ENCODE data around the gene RAB1B.

DNA sequence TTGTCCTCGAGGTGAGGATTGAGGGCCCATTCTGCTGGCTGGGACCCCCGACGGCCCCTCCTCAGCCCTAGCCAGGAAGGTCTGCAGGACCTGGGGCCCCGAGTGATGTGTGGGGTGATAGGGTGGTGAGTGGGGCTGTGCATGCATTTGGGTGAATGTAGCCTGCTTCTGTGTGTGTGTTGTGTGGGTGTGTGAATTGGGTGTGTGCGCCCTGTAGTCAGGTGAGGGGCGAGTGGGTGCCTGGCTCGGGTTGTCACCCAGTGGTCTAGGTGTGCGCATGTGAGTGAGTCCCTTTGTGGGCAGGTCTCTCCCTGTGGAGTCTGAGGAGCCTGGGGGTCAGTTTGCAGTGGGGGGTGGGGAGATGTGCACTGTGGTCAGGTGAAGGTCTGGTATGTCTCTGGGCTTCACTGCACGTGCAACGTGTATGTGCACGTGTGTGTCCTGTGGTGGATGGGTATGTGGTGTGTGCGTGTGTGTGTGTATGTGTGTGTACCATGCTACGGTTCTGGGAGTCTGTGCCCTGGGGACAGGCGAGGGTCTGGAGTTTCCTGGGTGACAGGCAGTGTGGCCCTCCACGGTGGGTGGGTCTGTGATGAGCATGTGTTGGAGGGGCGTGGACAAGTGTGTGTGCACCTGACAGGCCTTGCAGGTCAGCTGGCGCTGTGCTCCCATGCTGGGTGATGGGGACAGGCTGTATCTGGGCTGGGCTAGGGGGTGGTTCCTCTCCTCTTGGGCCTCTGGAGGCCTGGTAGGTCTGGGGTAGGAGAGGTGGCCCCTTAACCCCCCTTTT is 24.3 kb downstream of the RAB1B start:
- TF ChIP-seq, protein P1, sequence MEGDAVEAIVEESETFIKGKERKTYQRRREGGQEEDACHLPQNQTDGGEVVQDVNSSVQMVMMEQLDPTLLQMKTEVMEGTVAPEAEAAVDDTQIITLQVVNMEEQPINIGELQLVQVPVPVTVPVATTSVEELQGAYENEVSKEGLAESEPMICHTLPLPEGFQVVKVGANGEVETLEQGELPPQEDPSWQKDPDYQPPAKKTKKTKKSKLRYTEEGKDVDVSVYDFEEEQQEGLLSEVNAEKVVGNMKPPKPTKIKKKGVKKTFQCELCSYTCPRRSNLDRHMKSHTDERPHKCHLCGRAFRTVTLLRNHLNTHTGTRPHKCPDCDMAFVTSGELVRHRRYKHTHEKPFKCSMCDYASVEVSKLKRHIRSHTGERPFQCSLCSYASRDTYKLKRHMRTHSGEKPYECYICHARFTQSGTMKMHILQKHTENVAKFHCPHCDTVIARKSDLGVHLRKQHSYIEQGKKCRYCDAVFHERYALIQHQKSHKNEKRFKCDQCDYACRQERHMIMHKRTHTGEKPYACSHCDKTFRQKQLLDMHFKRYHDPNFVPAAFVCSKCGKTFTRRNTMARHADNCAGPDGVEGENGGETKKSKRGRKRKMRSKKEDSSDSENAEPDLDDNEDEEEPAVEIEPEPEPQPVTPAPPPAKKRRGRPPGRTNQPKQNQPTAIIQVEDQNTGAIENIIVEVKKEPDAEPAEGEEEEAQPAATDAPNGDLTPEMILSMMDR (IDR thresholded peaks at IDR 0.05; ENCODE audit: low read length): no peak
- no peak for TF ChIP-seq EZH2 (IDR thresholded peaks at IDR 0.05; ENCODE audit: borderline replicate concordance, low read length)
